GM18502 (cell line): Measurements from ENCODE around the gene GLRX3.
"Not testable (repeated sequence)": the region's sequence is repeated elsewhere in the genome, so short reads cannot be mapped to it uniquely, and the experiment has no call there.

ENCODE experiments used
- ATAC-seq: cut with Tn5 transposase; IDR thresholded peaks from one replicate; pipeline ENCODE4 v1.9.1; 2021; ENCODE audit warnings: mild to moderate bottlenecking; ENCODE audit not compliant: unreplicated experiment, poor library complexity

GLRX3 gene

DNA sequence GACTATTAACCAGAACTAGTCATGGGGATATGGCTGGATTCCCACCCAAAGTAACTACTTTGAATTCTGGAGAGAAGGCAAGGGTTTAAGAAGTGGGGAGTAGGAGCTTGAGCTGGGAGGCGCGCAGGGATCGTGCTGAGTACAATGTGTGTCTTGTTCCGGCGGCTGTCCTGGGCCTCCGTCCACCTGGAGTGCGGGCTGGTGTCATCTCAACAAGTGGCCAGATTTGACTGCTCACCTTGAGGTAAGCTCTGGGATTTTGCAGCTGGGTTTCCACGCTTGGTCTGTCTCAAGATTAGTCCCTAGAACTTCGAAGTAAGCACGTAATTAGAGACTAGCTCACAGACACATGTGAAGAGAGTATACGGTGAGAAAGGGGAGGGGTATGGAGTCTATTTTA, 49.4 kb downstream of the GLRX3 start:
- no peak for ATAC-seq

DNA sequence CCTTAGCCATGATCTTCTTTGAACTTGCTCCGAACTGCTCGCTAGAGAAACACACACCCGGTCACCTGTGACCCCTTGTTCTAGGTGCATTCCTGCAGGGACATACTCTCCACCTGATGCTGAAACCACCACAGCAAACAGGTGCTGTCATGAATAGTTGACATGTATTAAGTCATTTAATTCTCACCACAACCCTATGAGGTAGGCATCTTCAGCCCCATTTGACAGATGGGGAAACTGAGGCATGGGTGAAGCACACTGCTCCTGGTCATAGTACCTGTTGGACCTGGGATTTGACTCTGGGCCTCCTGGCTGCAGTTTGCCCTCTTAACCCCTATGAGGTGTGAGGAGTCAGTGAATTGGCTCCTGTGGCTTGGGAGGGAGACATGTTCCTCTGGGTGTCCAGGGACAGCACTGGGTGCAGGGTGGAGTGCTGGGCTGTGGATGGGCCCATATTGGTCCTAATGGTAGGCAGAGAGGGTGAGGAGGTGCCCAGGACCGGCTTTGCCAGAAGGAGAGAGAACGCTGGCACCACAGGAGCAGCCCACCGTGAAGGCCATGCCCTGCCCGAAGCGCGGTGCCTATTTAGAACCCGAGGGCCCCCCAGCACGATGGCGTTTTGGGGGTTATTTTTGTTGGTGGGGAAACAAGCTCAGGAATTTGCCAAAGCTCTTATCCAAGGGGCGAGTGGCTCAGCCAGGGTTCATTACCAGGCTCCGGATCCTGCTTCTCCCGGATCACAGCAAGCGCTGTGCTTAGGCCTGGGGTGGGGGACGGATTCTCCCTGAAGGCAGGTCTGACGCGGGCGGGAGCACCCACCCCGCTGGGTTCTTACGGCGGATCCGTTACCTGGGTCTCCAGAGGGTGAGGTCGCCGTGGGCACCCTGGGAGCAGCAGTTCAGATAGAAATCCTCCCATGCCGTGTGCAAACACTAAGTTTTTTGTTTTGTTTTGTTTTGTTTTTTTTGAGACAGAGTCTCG, 52.3 kb downstream of the GLRX3 start:
- ATAC-seq = no peak

DNA sequence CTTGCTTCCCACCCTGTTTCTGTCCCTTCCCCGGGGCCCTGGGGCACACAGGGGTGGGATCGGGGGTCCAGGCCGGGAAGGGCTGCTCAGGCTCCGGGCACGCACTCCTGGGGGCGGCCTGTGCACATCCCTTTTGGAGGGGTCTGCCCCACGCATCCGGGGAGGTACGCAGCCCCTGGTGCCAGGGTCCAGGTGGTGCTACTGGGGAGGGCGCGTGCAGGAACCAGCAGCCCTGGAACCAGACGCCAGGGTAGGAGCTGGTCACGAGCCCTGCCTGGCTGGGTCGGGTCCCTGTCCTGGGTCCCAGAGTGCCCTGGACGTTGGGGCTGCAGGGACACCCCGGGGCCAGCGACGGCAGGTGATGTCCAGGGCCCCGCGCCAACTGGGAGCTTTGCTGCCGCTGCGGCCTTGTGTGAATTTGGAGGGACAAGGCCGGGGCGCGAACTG, 53.4 kb downstream of the GLRX3 start:
- ATAC-seq = no peak

DNA sequence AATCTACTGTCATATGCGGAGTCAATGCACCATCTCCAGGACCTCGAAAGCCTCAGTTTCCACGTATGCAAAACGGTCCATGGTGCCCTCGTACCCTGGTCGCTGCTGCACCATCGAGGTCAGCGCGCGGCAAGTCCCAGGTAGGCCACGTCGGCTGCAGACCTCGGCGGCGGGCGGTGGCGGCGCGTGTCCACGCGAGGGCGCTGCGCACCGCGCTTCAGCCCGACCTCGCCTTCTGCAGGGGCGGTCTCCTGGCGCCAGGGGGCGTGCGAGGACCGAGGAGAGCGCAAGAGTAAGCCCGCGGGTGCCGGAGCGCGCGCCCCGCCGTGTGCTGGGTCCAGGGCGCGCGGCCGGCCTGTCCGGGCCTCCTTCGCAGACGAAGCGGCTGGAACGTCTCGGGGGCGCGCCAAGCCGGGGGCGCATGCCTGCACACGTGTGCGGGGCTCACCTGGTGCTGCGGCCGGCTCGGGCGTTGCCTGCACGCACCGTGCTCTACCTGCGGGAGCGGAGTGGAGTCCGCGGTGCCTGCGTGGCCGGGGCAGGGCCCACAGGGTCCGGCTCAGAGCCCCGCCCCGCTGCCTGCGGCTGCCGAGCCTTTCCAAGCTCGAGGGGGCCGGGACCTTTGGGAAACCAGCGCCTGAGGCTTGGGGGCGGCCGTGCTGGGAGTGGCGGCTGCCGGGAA, 54.0 kb downstream of the GLRX3 start:
- ATAC-seq = peak; percentile 88

DNA sequence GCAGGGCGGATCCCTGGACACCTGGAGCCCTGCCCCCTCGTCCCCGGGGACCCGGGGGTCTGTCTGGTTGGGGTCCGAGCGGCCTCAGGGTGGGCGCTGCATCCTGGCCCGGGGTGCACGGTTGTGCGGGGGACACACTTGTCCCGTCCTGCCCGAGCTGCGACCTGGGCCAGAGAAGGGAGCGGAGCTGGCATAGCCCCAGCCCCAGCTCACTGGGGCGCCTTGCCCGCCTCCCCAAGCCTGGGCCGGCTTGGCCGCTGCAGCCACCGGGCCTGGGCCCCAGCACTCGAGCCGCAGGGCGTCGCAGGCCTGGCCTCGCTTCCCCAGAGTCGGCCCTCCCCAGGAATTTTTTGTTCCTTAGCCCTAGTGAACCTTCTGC, 54.5 kb downstream of the GLRX3 start:
- ATAC-seq = peak; percentile 6

DNA sequence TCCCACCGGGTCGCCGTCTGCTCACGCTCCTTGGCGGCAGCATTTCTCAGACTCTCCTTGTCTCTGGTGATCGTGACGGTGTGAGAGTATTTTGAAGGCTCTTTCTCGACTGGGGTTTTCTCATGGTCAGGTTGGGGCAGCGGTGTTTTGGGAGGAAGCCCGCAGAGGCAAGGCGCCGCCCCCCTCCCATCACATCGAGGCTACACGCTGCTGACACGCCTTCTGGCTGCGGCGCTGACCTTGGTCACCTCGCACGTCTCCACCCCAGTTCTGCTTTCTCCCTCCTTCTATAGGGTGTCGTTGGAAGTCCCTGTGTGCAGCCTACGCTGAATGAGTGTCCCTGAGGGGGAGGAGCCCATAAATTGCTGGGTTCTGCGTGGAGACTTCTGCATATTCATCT, 55.2 kb downstream of the GLRX3 start:
- ATAC-seq = no peak

DNA sequence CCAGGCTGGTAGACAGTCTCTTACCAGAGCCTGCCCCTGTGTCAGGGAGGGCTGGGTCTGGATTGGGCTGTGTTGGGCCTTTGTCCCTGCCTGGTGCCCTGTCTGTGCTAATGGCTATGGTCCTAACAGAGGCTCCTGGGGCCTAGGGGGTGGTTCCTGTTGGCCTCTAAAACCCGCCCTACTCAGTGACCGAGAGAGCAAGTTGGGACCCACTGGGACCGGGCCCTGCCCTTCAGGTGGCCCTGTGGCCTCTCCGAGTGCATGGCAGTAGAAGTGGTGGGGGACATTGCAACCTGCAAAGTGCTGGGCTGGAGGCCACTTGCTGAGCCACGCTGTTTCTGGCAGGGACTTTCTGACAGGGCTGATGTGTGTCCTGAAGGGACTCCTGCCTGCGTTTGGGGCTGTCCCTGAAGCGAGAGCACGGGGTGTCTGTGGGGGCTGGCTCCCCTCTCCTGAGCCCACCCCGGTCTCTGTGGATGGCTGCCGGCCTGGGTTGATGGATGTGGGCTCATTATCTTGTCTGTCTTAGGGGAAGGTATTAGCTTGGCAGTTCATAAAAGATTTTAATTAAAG, 56.2 kb downstream of the GLRX3 start:
- ATAC-seq = no peak

DNA sequence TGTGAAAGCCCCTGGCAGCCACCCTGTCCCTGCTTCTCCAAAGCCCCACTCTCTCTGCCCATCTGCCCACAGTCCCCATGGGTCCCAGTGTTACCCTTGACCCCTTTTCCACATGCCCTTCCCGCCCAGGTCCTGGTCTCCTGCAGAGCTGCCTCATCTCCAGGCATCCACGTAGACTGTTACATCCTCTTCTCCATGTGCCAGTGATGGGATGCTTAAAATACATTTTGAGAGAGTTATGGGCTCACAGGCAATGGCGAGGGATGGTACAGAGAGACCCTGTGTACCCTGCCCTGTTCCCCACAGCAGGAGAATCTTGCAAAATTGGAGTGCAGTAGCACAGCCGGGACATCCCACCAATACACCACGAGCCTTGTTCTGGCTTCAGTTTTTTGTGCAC, 56.8 kb downstream of the GLRX3 start:
- ATAC-seq = no peak

DNA sequence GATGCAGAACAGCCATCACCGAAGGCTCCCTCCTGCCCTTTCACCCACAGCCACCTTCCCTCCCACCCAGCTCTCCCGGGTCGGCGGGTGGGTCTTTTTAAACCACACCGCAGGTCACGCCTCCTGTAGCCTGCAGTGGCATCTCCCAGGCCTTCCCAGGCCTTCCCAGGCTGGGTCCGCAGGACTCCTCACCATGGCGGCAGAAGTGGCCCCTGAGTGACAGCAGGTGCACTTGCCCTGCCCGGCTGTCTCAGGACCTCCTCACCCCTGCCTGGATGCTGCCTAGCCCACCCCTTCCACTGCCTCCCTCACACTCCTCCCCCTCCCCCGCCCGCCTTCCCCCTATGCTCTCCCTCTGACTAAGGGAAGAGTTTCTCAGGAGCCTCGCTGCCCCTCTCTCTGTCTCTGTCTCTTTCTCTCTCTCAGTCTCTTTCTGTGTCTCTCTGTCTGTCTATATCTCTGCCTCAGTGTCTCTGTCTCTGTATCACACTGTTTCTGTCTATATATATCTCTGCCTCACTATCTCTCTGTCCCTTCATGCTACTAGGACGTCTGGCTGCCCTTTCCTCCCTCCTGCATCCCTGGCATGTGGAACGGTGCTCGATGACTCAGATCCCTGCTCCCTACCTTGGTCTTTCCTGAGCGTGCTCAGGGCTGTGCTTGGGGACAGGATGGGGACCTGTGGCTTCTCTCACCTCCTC, 57.5 kb downstream of the GLRX3 start:
- no peak for ATAC-seq

DNA sequence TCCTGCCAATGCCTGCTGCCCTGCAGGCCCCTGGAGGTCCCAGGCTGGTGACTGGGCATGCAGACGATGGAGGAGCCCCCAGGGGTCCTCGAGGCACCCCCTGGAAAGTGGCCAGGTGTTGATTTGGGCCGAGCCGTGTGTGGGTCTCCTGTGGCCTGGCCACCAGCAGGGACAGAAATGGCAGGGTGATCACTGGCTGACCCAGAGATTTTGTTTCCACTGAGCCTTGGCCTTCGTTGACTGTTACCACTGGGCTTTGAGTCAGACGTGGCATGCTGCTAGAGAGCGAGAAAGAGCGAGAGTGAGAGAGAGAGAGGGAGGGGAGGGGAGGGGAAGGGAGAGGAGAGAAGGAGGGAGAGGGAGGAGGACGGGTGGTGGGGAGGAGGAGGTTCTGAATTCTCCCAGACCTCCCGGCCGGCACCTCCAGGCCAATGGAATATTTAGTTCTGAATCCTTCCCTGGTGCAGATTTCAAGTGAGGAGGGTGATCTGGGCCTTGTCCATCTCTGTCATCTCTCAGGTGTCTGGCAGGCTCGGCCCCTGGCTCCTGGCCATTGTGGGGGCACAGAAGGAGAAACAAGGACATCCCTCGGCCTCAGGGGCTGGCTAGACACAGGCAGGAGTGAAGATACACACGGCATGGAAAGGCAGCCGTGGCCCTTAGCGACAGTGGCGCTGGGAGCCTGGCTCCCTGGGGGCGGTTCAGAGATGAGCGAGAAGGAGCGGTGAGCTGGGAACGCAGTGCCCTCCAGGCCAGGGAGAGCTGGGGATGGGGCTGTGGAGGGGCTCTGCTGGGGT, 58.2 kb downstream of the GLRX3 start:
- no peak for ATAC-seq

DNA sequence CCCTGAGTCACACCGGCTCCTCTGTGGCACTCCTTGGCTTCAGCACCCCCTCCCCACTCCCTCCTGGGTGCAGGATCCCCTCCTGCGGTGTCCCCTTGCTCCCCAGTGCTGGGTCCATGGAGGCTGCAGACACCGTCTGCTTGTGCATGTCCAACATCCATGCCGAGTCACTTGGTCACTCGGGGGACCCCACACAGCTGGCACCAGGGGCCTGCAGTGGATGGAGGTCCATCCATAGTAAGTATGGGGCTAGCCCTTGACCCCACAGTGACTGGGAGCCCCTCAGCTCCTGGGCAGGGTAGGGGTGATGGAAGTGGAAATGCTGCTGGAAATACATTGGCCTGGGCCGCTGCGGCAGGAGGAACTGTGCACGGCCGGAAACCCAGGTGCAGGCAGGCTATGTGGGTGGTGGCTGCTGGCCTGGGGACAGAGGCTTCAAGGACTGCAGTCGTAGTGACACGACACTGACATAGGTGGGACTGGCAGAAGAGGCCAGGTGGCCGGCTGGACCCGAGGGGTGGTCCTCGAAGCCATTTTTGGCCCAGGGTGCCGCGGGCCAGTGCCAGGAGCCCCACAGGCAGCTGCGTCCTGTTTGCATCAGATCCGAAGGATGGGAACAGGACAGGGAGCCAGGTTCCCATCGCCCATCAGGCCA, 58.9 kb downstream of the GLRX3 start:
- ATAC-seq = no peak

DNA sequence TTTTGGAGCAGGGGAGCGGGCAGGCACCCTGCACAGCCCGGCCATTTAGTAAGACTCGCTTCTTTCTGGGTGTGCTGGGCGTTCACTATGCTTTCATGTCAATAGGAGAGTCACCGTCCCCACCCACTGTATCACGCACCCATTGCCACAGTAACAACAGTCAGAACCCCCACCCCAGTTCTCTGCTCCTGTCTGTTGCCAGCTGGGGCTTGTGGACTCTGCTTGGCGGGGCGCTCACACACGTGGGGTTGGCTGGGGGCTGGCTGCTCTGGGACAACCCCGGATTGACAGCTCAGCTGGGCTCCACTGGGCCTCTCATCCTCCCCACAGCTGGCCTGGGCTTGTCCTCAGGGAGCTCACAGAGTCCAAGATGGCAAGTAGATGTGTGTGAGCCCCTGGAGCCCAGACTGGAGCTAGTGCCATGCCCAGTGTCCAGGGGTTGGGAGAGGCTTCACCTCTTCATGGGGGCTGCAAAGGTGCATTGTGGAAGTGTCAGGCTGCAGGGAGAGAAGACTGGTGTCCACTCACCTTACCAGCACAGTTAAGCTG, 59.6 kb downstream of the GLRX3 start:
- no peak for ATAC-seq

DNA sequence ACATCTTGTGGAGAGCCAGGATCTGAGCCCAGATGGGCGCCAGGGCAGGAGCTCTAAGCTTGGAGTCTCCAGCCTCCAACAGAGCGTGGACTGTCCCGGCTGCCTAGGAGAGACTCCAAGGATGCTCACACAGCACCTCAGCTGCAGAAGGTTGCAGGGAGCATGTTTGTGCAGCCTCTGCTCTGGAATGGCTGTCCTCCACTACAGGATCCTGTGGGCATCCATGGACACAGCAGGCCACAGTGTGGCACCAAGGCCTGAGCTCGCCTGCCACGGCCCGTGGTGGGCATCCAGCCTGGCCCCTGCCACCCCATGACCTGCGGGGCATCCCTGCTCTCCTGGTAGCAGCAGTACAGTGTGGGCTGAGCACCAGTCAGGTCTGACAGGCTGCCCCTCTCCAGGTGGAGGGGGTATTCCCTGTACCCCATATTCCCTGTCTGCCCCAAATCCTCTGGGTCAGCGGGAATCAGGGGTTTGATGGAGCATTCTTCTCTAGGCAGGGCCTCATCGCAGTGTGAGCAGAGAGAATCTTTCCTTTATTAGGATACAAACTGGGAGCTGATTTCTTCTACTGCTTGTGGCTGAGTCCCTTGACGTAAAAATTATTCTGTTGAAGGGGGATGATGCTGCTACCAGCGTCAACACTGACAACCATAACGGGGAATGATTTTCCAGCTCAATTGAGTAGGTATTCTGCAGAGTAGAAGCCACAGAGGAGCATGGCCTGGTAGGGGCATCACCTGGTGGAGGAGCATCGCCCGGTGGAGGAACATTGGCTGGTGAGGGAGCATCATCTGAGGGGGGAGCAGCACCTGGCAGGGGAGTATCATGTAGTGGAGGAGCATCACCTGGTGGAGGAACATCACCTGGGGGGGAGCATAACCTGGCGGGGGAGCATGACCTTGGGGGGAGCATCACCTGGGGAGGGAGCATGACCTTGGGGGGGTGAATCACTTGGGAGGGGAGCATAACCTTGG, 60.6 kb downstream of the GLRX3 start:
- no peak for ATAC-seq

DNA sequence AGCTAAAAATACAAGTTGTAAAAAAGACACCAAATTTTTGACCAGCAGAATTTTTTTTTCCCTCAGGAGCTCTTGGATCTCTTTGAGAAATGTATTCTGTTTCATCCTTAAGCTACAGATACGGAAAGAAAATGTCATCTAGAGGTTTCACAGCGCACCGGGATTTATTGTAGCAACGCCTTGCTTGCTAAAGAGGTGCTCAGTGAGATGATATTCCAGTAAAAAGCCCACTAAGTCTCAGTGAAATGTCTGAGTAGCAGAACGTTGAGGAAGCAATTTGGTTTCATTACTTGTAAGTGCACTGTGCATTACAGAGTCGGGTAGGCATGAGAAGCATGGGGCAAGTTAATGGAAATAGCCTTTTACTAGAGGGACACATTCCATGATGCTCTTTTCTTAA, 62.5 kb downstream of the GLRX3 start:
- no peak for ATAC-seq

DNA sequence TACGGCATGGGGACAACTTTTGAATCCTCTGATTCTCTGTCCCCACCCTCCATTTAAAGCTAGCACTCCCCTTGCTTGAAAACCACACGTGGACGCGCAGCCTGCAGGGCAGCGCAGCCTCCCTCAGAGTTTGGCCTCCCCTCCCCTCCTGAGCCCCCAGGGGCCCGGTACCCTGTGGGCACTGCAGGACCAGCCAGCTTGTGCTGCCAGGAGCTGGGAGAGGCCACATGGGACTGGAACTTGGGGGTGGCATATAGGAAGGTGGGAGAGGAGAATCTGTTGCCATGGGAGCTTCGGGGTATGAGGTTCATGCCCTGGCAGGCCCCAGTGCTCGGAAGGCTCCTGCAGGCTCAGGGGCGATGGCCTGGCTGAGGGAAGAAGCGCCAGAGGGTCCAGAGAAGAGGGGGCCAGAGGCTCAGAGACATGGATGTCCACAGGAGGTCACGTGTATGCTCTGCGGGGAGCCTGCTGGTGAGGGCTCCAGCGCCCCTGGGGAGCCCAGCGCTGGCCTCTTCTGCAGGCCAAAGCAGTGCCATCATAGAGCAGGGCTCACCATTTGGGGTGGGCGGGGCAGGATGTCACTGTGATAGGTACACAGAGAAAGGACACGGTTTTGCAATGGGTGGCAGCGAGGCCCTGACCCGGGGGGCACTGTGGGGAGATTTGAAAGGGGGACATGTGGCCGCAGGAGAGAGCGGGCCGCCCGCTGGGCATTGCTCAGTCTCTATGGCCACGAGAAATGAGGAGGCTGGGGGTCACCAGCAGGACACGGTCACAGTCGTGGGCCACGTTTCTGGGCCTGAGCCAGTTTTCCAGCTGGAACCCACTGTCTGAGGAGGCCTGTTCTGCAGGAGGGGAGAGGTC, 64.2 kb downstream of the GLRX3 start:
- no peak for ATAC-seq

DNA sequence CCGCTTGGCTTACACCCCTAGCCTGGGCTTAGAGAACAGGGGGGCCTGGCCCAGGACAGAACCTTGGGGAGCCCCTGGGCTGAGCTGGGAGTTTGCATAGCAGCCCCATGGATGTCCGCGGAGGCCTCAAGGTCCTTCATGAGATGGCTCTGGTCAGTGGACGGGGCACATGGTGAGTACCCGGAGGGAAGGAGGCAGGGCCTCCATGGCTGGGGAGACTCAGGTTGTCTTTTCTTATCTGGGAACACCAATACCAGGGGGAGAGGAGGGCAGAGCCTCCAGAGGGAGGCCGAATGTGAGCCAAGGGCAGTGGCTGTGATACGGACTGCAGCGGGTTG, 64.8 kb downstream of the GLRX3 start:
- no peak for ATAC-seq

DNA sequence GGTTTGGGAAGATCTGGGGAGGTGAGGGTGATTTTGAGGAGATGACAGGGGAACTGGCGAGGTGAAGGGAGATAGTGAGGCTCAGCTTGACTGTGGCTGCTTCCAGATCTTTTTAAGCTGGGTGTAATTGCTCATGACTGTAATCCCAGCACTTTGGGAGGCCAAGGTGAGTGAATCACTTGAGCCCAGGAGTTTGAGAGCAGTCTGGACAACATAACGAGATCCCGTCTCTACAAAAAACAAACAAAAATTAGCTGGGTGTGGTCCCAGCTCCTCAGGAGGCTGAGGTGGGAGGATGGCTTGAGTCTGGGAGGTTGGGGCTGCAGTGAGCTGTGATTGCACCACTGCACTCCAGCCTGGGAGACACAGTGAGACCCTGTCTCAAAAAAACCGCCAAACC, 66.0 kb downstream of the GLRX3 start:
- ATAC-seq = not testable (repeated sequence)
